ENCODE results near the gene SLIT3. TPM values are rescaled to one million over a fixed set of nuclear protein-coding genes. Genes with fewer than 3 reads are reported as not detected.

SLIT3 gene
- total and polyA plus RNA-seq, 2 experiments from 2014 or later: 0.59 to 0.71 TPM

GRCh38 chr5:168749391-168750100, 551.4 kb downstream of the SLIT3 start:
- no peak overlapping the region for H3K27ac Mint-ChIP-seq
- H3F3A ChIP-seq (replicated peaks; ENCODE audit: low read depth): no peaks in the 10 kb centered on the region
- no peak overlapping the region for H3K27ac ChIP-seq (ENCODE audit: low read depth)
- no peaks in the 10 kb centered on the region; the same call in 2 of the 3 replicates for H3K4me1 Mint-ChIP-seq
- no peaks in the 10 kb centered on the region for H3K9me3 Mint-ChIP-seq
- H3K9me2 ChIP-seq (ENCODE audit: insufficient read depth): peaks cover 8% of the 10 kb centered on the region; the same call in 1 of the 2 replicates
- ATAC-seq (no peak), DNase-seq (ENCODE audit: low spot score) (no peak)
- no peaks in the 10 kb centered on the region for H3K79me2 ChIP-seq (replicated peaks; ENCODE audit: insufficient read depth)
- no peak overlapping the region for H3K4me3 Mint-ChIP-seq
- no peak overlapping the region for H3K4me2 ChIP-seq
- no peaks in the 10 kb centered on the region for H3K4me1 ChIP-seq (ENCODE audit: insufficient read depth)
- H2AFZ ChIP-seq: no peak overlapping the region
- H3K4me3 ChIP-seq: no peak overlapping the region
- no peaks in the 10 kb centered on the region for H3K36me3 Mint-ChIP-seq (ENCODE audit: low read depth)
- no peaks in the 10 kb centered on the region for H3K36me3 ChIP-seq (ENCODE audit: insufficient read depth)
- TF ChIP-seq CTCF (conservative IDR thresholded peaks at IDR 0.05; ENCODE audit: low read depth in 2 of 2) (no peak), NANOG (IDR thresholded peaks at IDR 0.05; ENCODE audit: borderline replicate concordance) (no peak), ZNF331 (CRISPR knock-in tag; IDR thresholded peaks at IDR 0.05; ENCODE audit: low read depth) (no peak), EZH2phosphoT487 (IDR thresholded peaks at IDR 0.05; ENCODE audit: unreplicated experiment) (no peak), STAT1 (IDR thresholded peaks at IDR 0.05; ENCODE audit: unreplicated experiment) (no peak), ZNF462 (CRISPR knock-in tag; IDR thresholded peaks at IDR 0.05) (no peak), EZH2 (IDR thresholded peaks at IDR 0.05; ENCODE audit: low read depth, unreplicated experiment) (no peak), REST (IDR thresholded peaks at IDR 0.05; ENCODE audit: unreplicated experiment) (no peak), ZNF114 (CRISPR knock-in tag; IDR thresholded peaks at IDR 0.05) (no peak), ETS1 (IDR thresholded peaks at IDR 0.05) (no peak), JUNB (IDR thresholded peaks at IDR 0.05; ENCODE audit: unreplicated experiment) (no peak), POLR2AphosphoS5 (IDR thresholded peaks at IDR 0.05; ENCODE audit: low read depth) (no peak), CREB1 (CRISPR knock-in tag; IDR thresholded peaks at IDR 0.05; ENCODE audit: low read depth) (no peak)
- H4K20me1 ChIP-seq (replicated peaks; ENCODE audit: insufficient read depth): no peaks in the 10 kb centered on the region
- peaks cover 10% of the 10 kb centered on the region for H3K27me3 Mint-ChIP-seq (ENCODE audit: insufficient read depth, low read depth, poor library complexity)
- no peaks in the 10 kb centered on the region for H3K27me3 ChIP-seq (ENCODE audit: insufficient read depth)

Measured in GM23338 (cell line).